ENCODE data around the gene ZNF207.

- TF ChIP-seq ESRRG (CRISPR knock-in tag; IDR thresholded peaks at IDR 0.05) (no peak), TOX (CRISPR knock-in tag; IDR thresholded peaks at IDR 0.05; ENCODE audit: borderline replicate concordance) (no peak)
These were observed 46.4 kb downstream of the ZNF207 start for GRCh38 chr17:32396343-32396742.
